Measurements from ENCODE around the gene GABRG3. TPM values are rescaled to one million over a fixed set of nuclear protein-coding genes. Genes with fewer than 3 reads are reported as not detected.

GABRG3 gene
- total RNA-seq, 4 donors from 2014 or later, result 0.67 to 3.0 TPM; not detected in 2

- intact Hi-C loops (cut with DNase I), result no loop called here
- 43 to 74% methylated on average over 3 of the region's 3 CpGs for WGBS, 2 donors
- H3K27me3 ChIP-seq, result no peaks in the 10 kb centered on the region
- TF ChIP-seq CTCF (IDR thresholded peaks at IDR 0.05) (no peak), POLR2A (IDR thresholded peaks at IDR 0.05) (no peak)
- no peaks in the 10 kb centered on the region for H3K36me3 ChIP-seq
- H3K4me3 ChIP-seq (replicated peaks in 1 of 3), result no peak overlapping the region
- H3K27ac ChIP-seq, result no peak overlapping the region
- H3K4me1 ChIP-seq, result no peaks in the 10 kb centered on the region
- no peak for DNase-seq
- H3K9me3 ChIP-seq, result no peaks in the 10 kb centered on the region
These were observed 113.9 kb downstream of the GABRG3 start for GRCh38 chr15:27084844-27085243.

- Histone ChIP-seq H3K4me1 (no peaks in the 10 kb centered on the region), H3K27ac (no peak overlapping the region), H3K4me3 (replicated peaks in 1 of 3) (no peak overlapping the region), H3K9me3 (no peaks in the 10 kb centered on the region), H3K36me3 (no peaks in the 10 kb centered on the region), H3K27me3 (no peaks in the 10 kb centered on the region)
- intact Hi-C loops (cut with DNase I), result no loop called here
- no peak for DNase-seq
- whole genome bisulfite sequencing, 2 donors, result 67 to 80% methylated on average over 5 of the region's 5 CpGs
- no peak for TF ChIP-seq POLR2A (IDR thresholded peaks at IDR 0.05)
- TF ChIP-seq CTCF (IDR thresholded peaks at IDR 0.05), result no peak
These were observed 115.2 kb downstream of the GABRG3 start for GRCh38 chr15:27086149-27086548.

GRCh38 chr15:27086805-27087204, 115.8 kb downstream of the GABRG3 start:
- no peak for DNase-seq
- intact Hi-C loops (cut with DNase I), result no loop called here
- 53 to 56% methylated on average over 10 to 11 of the region's 11 CpGs for WGBS, 2 donors
- TF ChIP-seq CTCF (IDR thresholded peaks at IDR 0.05), result no peak
- TF ChIP-seq POLR2A (IDR thresholded peaks at IDR 0.05), result no peak
- H3K27ac ChIP-seq, result no peak overlapping the region
- no peaks in the 10 kb centered on the region for H3K27me3 ChIP-seq
- no peak overlapping the region for H3K4me3 ChIP-seq (replicated peaks in 1 of 3)
- no peaks in the 10 kb centered on the region for H3K4me1 ChIP-seq
- no peaks in the 10 kb centered on the region for H3K36me3 ChIP-seq
- no peaks in the 10 kb centered on the region for H3K9me3 ChIP-seq

GRCh38 chr15:27087651-27088583, 116.9 kb downstream of the GABRG3 start:
- H3K27ac ChIP-seq, result no peak overlapping the region
- no peak overlapping the region for H3K4me3 ChIP-seq (replicated peaks in 1 of 3)
- TF ChIP-seq POLR2A (IDR thresholded peaks at IDR 0.05) (no peak), CTCF (IDR thresholded peaks at IDR 0.05) (no peak)
- DNase-seq, result no peak
- H3K4me1 ChIP-seq, result no peaks in the 10 kb centered on the region
- H3K9me3 ChIP-seq, result no peaks in the 10 kb centered on the region
- WGBS, 2 donors, result 94 to 95% methylated on average over 27 of the region's 27 CpGs
- H3K27me3 ChIP-seq, result no peaks in the 10 kb centered on the region
- H3K36me3 ChIP-seq, result no peaks in the 10 kb centered on the region
- intact Hi-C loops (cut with DNase I), result no loop called here

- H3K9me3 ChIP-seq, result no peaks in the 10 kb centered on the region
- DNase-seq, result no peak
- H3K4me3 ChIP-seq (replicated peaks in 1 of 3), result no peak overlapping the region
- H3K4me1 ChIP-seq, result no peaks in the 10 kb centered on the region
- WGBS, 2 donors, result 93 to 95% methylated on average over 21 of the region's 21 CpGs
- no peak overlapping the region for H3K27ac ChIP-seq
- no peaks in the 10 kb centered on the region for H3K36me3 ChIP-seq
- intact Hi-C loops (cut with DNase I), result no loop called here
- TF ChIP-seq POLR2A (IDR thresholded peaks at IDR 0.05) (no peak), CTCF (IDR thresholded peaks at IDR 0.05) (no peak)
- H3K27me3 ChIP-seq, result no peaks in the 10 kb centered on the region
These were observed 117.7 kb downstream of the GABRG3 start for GRCh38 chr15:27088584-27089232.
